A673 (cell line): ENCODE results near the gene BOLA1. TPM values are rescaled to one million over a fixed set of nuclear protein-coding genes. Genes with fewer than 3 reads are reported as not detected.

Experiments
- BruUV-seq: library from RNA; stranded (reverse); fragments of 400-500 nt; replicated peaks from 2 replicates; lab custom pipeline; 2021; lab: Mats Ljungman, UMichigan
- CTCF ChIA-PET: fragments of 300-600 bp; sonication (Branson Sonifier 250); formaldehyde crosslinking; loops from one replicate; lab custom pipeline; 2022; ENCODE audit warnings: antibody characterized with exemption; lab: Charles Lee
- POLR2A ChIA-PET: fragments of 300-600 bp; sonication (Branson Sonifier 250); formaldehyde crosslinking; loops from one replicate; lab custom pipeline; 2022; ENCODE audit warnings: antibody characterized with exemption; ENCODE audit not compliant: low non-redundant PET; lab: Charles Lee
- DNase-seq: peaks from one replicate; pipeline ENCODE4 v3.0.0-alpha.2; 2015; ENCODE audit warnings: low spot score
- H3K27ac ChIP-seq: fragments of 200-600 bp; sonication (generic); 2 replicates; pipeline ENCODE4 v1.5.1; 2016; ENCODE audit warnings: mixed run types, low read depth, mild to moderate bottlenecking, mixed read lengths, antibody characterized with exemption, low read length; ENCODE audit not compliant: poor library complexity, severe bottlenecking
- H3K27me3 ChIP-seq: fragments of 200-600 bp; sonication (generic); replicated peaks from 2 replicates; pipeline ENCODE4 v1.6.1; 2017; ENCODE audit warnings: mixed run types, low read depth, mild to moderate bottlenecking, mixed read lengths, antibody characterized with exemption, low read length; ENCODE audit not compliant: insufficient read depth, poor library complexity
- H3K36me3 ChIP-seq: fragments of 200-600 bp; sonication (generic); 2 replicates; pipeline ENCODE4 v1.6.1; 2016; ENCODE audit warnings: mixed run types, mild to moderate bottlenecking, mixed read lengths, antibody characterized with exemption, low read length; ENCODE audit not compliant: insufficient read depth, poor library complexity, severe bottlenecking
- H3K4me1 ChIP-seq: fragments of 200-600 bp; sonication (generic); 2 replicates; pipeline ENCODE4 v1.6.1; 2017; ENCODE audit warnings: mixed run types, mild to moderate bottlenecking, mixed read lengths, antibody characterized with exemption, low read length; ENCODE audit not compliant: insufficient read depth, poor library complexity, severe bottlenecking
- H3K4me3 ChIP-seq: fragments of 200-600 bp; sonication (generic); 2 replicates; pipeline ENCODE4 v1.5.1; 2016; ENCODE audit warnings: low read depth, mixed run types, mild to moderate bottlenecking, mixed read lengths, low read length; ENCODE audit not compliant: poor library complexity, severe bottlenecking
- H3K9me3 ChIP-seq: fragments of 200-600 bp; sonication (generic); 2 replicates; pipeline ENCODE4 v1.6.1; 2016; ENCODE audit warnings: mixed run types, low read depth, mild to moderate bottlenecking, mixed read lengths, antibody characterized with exemption, low read length; ENCODE audit not compliant: poor library complexity, severe bottlenecking
- EZH2 ChIP-seq: fragments of 200-600 bp; sonication (generic); IDR thresholded peaks from 2 replicates; pipeline ENCODE4 v1.6.1; 2017; ENCODE audit warnings: borderline replicate concordance, low read depth, mild to moderate bottlenecking, mixed read lengths, antibody characterized with exemption, low read length; ENCODE audit not compliant: poor library complexity, severe bottlenecking
- intact Hi-C: fragments of 100-400 bp; cut with micrococcal nuclease; formaldehyde crosslinking; loops from one replicate; pipeline ENCODE4 v1.10.0; 2022; ENCODE audit not compliant: unreplicated experiment
- total RNA-seq: library from RNA; stranded (reverse); gene quantifications from 2 replicates; pipeline ENCODE4 v1.2.3, GENCODE V29; 2021
- TF ChIP-seq, protein P1 (sequence below): fragments of 300-800, 200-600 bp; sonication (generic); conservative IDR thresholded peaks from 2 replicates; pipeline ENCODE4 v1.5.1; 2017; ENCODE audit warnings: low read depth, mild to moderate bottlenecking, antibody characterized with exemption, low read length, moderate library complexity, mixed read lengths

Gene BOLA1
- total RNA-seq, 1 experiment from 2014 or later, result 15.7 TPM

DNA sequence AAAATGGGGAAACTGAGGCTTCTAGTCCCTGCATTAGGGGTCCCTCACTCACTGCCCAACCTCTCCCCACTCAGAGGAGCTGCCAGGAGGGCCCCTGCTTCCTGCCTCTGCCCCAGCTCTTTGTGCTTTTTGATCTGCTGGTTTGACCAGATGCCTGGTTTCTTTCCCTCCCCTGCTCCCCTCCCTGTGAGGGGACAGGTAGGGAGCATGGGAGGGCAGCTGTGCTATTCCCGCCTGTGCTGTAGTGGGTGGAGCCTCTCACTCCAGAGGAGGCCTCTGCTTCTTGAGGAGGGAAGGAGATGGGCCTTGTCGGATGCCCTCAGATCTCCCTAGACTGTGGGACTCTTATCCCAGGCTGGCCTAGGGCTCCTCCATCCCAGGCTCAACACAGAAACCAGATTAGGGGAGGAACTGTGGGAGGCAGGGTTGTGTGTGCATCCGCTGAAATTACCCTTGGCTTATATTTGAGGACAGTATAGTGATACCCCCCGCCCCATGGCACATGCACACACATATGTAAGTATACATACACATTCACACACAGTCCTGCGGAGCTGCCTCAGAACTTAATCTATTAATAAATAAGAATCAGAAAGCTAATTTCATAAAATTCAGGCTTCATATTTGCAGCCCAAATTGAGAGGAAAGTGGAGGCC is 4.6 kb downstream of the BOLA1 start:
- Histone ChIP-seq H3K4me1 (peaks cover 5% of the 10 kb centered on the region), H3K9me3 (no peaks in the 10 kb centered on the region), H3K27me3 (no peaks in the 10 kb centered on the region), H3K27ac (no peak overlapping the region), H3K4me3 (no peak overlapping the region), H3K36me3 (peaks cover 11% of the 10 kb centered on the region)
- intact Hi-C loops, result no loop called here
- ChIA-PET CTCF (no interaction called here), POLR2A (no interaction called here)
- DNase-seq, result no peak
- BruUV-seq, result no TSS peak
- TF ChIP-seq EZH2, result no peak
- TF ChIP-seq, protein P1, sequence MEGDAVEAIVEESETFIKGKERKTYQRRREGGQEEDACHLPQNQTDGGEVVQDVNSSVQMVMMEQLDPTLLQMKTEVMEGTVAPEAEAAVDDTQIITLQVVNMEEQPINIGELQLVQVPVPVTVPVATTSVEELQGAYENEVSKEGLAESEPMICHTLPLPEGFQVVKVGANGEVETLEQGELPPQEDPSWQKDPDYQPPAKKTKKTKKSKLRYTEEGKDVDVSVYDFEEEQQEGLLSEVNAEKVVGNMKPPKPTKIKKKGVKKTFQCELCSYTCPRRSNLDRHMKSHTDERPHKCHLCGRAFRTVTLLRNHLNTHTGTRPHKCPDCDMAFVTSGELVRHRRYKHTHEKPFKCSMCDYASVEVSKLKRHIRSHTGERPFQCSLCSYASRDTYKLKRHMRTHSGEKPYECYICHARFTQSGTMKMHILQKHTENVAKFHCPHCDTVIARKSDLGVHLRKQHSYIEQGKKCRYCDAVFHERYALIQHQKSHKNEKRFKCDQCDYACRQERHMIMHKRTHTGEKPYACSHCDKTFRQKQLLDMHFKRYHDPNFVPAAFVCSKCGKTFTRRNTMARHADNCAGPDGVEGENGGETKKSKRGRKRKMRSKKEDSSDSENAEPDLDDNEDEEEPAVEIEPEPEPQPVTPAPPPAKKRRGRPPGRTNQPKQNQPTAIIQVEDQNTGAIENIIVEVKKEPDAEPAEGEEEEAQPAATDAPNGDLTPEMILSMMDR, result no peak

GRCh38 chr1:149906570-149907075 is 7.3 kb downstream of the BOLA1 start:
- ChIA-PET POLR2A (no interaction called here), CTCF (no interaction called here)
- Histone ChIP-seq H3K27ac (no peak overlapping the region), H3K36me3 (peaks cover 20% of the 10 kb centered on the region), H3K4me1 (no peaks in the 10 kb centered on the region), H3K4me3 (no peak overlapping the region), H3K27me3 (no peaks in the 10 kb centered on the region), H3K9me3 (no peaks in the 10 kb centered on the region)
- no peak for DNase-seq
- intact Hi-C loops, result no loop called here
- no TSS peak for BruUV-seq
- no peak for TF ChIP-seq EZH2
- TF ChIP-seq, protein P1, result no peak

GRCh38 chr1:149914545-149914944 is 15.2 kb downstream of the BOLA1 start:
- no peak overlapping the region for H3K4me3 ChIP-seq
- H3K4me1 ChIP-seq, result peaks cover 19% of the 10 kb centered on the region
- peaks cover 15% of the 10 kb centered on the region for H3K36me3 ChIP-seq
- intact Hi-C loops, result no loop called here
- no TSS peak for BruUV-seq
- TF ChIP-seq, protein P1, result no peak
- TF ChIP-seq EZH2, result no peak
- ChIA-PET POLR2A (no interaction called here), CTCF (no interaction called here)
- no peak overlapping the region for H3K27ac ChIP-seq
- no peaks in the 10 kb centered on the region for H3K9me3 ChIP-seq
- H3K27me3 ChIP-seq, result no peaks in the 10 kb centered on the region
- DNase-seq, result no peak
